HPDE6-E6E7 (cell line): Measurements from ENCODE around the gene TTC27.

Experiments
- DNase-seq: peaks from one replicate; pipeline ENCODE4 v3.0.0; 2011; ENCODE audit warnings: missing footprints; ENCODE audit errors: extremely low spot score

Gene TTC27

GRCh38 chr2:32755666-32756065, 127.8 kb downstream of the TTC27 start:
- DNase-seq = no peak

GRCh38 chr2:32756074-32756727, 128.4 kb downstream of the TTC27 start:
- no peak for DNase-seq

DNA sequence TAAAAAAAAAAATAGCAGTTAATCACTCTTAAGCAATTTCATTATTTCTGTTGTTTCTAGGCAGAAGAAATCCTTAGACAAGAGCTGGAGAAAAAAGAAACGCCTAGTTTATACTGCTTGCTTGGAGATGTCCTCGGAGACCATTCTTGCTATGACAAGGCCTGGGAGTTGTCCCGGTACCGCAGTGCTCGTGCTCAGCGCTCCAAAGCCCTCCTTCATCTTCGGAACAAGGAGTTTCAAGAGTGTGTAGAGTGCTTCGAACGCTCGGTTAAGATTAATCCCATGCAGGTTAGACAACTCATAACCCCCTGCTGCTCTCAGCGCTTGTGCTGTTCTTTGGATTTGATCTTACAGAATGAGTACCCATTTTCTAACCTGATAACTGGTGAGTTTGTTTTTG, 130.4 kb downstream of the TTC27 start:
- DNase-seq = no peak

DNA sequence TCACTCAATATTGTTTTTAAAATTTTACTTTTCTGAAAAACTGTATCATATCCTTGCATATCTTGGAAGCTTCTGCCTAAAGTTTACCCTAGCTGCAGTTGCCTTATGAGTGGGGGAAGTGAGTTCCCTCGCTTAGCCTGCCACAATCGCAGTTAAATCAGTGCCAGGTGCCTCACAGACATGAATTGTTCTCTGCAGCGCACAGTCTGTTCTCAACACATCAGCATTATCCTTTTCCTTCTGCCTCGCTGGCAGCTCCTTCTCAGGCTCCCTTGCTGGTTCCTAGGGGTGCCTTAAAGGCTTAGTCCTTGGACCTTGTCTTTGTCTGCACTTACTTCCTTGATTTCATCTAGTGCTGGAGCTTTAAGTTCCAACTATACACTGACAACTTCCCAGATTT, 132.8 kb downstream of the TTC27 start:
- DNase-seq = no peak

DNA sequence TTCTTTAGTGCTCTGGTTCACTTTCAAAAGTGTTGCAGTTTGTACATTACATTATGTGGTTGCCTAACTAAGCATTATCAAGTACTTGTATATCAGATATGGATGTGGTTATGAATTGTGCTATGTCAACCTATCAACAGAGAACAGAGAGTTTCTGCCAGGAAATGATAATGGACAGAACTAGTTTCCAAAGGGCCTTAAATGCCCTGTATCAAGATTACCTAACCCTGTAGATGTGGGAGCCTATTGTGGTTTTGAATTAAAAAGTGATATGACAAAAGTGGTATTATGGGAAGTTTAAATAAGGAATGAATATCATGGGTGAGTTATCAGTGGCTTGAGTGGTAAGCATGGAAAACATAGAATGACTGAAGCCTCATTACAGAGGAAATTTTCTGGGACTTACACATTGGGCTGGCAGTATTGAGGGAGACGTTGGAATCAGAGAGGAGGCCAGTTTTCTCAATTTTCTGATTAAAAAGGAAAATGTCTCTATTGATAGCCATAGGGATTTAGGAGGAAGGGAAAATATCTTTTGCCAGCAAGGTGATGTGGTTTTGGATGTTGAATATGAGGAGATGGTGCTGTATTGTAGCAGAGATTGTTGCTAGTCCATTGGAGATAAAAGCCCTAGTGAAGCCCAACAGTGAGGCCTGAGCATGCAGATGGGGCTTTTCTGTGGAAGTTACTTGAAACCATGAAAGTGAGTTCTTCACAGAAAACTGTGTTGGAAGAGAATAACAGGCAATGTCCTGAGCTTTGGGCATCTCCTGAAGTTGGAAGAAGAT, 140.7 kb downstream of the TTC27 start:
- DNase-seq = no peak

DNA sequence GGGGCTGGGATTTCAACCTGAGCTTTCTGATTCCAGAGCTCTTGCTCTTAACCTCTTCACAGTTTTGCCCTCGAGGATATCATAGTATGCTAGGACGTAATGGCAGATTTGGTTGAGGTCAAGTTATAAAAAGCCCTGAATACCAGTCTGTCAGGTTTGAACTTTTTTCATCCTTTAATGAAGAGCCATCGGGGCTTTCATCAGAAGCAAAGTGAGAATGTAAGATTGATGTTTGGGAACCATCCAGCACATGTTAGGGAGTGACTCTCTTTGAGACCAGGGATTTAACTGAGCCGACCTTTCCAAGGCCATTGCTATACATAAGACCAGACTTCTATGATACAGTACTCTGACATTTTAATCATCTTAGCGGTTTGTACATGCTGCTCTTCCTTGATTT, 142.5 kb downstream of the TTC27 start:
- no peak for DNase-seq

GRCh38 chr2:32772638-32773447, 145.0 kb downstream of the TTC27 start:
- peak; percentile 17 for DNase-seq

DNA sequence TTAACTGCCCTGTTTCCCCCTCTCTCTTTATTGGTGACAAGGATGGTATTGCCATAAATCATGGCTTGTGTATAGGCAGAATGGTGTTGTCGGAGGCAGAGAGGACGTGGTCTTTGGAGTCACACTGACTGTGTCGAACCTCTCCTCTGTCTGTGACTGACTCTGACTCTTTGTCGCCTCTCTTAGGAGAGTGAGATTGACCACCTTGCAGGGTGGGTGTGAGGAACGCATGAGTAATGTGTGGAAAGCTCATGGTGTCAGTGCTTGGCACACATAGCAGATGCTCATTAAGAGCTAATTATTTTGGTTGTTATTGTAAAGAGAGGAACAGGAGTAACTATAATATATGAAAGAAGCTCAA, 145.6 kb downstream of the TTC27 start:
- no peak for DNase-seq

DNA sequence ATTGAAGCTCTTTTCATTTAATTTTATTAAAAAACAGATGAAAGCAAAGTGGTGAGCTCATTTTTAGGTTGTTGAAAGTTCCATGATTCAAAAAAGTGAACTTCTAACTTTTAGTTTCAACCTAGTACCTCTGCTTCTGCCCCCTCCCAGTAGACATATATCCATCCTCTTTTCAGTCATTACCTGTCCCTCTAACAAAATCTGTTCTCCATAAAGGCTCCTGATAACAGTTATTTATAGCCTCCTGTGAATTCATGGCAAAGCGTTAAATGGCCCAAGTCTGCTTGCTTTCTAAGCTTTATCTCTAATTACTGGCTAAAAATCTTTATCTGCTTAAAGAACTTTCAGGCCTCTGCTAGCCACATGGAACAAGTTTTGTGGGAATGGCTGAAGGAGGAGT, 148.1 kb downstream of the TTC27 start:
- DNase-seq = no peak

DNA sequence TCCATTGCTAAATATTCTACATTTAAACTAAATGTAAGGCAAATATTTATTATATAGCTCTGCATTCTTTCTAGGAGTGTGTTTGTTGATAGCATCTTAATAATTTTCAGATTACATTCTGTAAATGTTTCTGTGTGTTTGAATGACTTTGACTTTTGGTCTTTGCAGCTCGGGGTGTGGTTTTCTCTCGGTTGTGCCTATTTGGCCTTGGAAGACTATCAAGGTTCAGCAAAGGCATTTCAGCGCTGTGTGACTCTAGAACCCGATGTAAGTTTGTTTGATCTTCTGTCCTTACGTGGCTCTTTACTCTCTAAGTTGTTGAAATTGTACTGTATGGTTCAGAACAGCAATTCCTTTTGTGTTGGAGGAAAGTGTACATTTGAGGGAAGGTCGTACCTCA, 149.9 kb downstream of the TTC27 start:
- no peak for DNase-seq

DNA sequence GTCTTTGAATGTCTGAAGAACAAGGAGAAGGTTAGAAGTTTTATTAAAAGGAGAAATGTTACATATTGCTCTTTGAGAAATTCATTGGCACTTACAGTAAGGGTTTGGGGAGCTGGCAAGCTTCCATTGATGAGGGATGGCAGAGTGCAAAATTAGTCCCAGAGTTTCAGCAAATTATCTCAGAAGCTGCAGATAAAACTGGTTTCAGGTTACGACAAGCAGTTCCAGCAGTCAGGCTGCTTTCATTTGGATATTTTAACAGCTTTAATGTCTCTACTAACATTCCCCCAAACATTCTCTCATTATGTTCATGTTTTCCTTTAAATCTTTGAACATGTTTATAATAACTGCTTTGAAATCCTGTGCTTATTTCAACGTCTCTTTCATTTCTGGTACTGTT, 153.1 kb downstream of the TTC27 start:
- no peak for DNase-seq

DNA sequence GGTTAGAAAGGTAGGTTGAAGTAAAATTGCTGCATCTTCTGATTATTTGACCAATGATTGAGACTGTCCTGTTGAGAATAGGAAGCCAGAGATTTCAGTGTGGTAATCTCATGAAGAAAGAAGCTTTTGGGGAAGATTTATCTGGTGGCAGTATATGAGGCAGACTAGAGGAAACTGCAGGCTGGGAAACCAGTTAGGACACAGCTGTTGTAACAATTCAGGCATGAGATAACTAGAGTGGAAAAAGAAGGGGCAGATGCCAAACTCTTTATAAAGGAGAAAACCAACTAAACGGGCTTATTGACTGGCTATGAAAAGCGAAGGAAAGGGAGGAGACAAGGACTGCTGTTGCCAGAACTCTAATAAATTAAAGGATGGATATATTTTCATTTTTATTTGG, 155.6 kb downstream of the TTC27 start:
- DNase-seq = no peak

GRCh38 chr2:32783933-32784332, 156.1 kb downstream of the TTC27 start:
- no peak for DNase-seq

GRCh38 chr2:32787207-32787606, 159.4 kb downstream of the TTC27 start:
- DNase-seq = no peak

DNA sequence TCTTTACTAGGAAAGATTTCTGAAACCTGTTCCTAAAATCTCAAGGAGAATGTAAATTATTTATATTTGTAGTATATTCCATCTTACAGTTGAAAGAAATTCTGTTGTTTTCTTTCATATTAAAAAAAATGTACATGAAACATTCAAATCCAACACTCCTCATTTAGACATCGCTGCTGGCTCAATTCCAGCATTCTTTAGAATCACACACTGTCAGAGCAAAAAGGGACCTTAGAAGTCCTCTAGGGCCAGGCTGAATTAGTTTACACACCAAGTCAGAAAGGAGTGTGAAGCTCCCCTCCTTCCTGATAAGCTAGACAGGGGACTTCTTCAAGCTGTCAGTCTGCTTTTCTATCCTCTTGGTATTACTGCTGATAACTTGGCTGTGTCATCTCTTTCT, 160.3 kb downstream of the TTC27 start:
- DNase-seq = no peak

DNA sequence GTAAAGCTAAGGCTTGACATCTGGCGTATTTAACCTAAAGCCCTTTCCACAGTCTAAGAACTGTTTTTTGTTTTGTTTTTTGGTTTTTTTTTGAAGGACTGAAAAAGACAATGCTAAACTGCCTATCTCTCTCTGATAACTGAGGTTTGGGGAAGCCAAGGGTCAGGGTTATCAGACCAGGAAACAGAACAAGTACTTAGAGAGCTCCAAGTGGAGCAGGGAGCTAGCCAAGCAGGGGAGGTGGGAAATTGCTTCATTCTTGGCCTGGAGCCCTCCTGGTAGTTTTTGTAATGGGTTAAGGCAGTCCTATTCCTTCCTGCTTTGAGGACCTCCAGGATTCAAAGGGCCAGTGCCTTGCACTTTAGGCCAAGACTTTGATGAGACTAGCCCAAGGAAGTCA, 164.6 kb downstream of the TTC27 start:
- DNase-seq = no peak

DNA sequence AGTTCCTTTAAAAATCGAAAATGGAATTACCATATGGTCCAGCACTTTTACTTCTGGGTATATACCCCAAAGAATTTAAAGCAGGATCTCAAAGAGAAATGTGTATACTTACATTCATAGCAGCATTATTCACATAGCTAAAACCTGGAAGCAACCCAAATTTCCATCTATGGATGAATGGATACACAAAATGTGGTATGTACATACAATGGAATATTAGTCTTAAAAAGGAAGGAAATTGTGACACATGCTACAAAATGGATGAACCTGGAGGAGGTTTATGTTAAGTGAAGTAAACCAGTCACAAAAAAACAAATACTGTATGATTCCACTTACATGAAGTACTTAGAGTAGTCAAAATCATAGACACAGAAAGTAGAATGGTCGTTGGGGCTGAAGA, 171.0 kb downstream of the TTC27 start:
- DNase-seq = no peak

DNA sequence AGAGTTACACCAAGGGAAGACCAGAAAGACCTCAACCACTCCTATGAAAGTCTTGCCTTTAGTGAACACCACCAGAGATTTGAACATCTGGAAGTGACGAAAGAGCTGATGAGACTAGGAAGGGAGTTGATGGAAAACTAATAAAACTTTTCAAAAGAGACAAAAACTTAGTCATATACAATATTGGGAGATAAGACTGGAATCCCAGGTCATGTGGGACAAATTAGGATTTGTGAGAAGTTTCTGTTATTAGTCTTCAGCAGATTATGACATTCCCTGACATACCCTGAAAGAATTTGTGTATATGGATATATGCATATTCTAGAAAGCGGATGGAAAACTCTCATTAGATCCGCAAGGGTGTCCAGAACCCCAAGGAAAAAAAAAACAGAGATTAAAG, 173.9 kb downstream of the TTC27 start:
- DNase-seq = no peak

DNA sequence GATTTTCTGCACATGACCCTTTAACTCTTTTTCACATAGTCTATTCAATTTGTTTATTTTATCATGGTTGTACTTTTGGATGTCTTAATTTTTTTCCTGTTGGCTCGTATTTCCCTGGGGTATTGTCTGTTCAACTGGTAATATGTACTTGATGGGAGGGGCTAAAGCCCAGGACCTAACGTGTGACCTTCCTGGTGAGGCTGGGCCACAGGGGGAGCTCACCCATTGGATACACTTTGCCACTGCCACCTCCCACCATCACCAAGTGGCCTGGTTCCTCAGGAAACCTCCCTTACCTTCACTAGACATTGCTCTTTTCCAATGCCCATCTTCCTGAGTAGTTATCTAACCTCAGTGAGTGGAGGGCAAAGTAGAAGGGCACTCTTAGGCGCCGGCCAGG, 175.0 kb downstream of the TTC27 start:
- DNase-seq = no peak

DNA sequence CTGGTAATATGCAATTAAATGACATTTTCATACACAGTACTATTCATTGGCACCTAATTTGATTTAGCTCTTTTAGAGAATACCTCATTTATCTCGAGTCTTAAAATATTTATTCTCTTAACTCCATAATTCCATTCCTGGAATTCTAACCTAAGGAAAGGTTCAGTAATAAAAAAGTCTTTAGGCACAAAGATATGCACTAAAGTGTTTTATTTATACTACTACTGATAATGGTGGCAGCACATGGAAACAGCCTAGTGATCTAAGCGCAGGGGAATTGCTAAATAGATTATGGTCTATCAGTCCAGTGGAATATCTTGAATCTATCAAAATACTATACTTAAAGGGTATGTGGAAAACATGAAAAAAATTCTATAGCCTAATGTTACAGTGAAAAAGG, 176.4 kb downstream of the TTC27 start:
- DNase-seq = no peak

DNA sequence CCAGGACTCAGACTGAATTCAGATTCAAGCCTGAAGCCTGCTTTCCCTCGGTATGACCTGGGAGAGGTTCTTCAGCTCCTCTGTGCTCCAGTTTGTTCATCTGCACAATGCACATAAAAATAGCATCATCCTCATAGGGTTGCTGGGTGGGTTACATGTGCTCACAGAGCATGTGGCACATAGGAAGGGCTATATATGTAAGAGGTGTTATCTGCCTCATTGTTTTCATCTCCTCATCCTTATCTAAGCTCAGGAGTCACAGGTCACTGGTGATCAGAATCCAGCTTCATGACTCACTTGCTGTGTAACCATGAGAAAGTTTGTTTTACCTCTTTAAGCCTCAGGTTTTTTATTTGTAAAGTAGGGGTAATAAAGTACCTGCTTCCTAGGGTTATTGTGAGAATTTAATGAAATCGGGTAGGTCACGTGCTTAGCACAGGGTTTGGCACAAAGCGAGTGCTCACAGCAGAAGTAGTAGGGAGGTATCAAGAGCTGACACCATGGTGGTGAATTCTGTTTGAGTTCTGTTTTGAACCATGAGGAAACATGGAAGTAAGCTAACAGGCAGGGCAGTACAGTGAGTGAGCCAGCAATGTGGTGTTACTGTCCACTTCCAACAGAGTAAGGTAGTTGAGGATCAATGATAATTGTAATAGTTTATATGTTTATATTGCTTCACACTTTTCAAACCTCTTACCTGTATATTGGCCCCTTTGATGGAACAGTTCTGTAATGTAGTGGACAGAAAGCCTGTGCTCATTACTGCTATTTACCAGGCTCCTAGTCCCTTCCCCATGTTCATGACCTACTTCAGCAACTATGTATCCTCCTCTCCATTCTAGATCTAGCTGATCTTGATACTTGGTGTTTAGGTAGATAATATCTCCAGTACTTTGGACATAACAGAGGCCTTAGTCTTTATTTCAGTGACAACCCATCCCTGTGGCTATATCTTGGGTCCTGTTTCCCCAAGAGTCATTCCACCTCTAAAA, 177.6 kb downstream of the TTC27 start:
- peak; percentile 34 for DNase-seq

DNA sequence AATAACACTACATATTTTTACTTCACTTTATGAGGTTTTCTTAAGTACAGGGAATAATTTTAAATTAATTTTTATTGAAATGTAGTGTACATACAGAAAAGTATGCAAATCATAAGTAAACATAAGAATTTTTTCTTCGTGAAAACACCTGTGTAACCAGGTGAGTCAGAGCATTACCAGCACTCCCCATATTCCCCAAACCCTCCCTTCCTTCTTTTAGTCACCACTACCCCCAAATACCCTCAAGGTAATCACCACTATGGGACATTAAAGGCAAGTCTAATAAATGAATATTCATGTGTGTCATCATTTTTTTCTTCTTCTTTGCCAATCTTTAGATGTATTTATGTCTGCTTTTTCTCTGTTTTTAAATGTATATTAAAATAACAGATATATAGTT, 179.0 kb downstream of the TTC27 start:
- no peak for DNase-seq
